ENCODE data around the gene UMPS. TPM values are rescaled to one million over a fixed set of nuclear protein-coding genes. Genes with fewer than 3 reads are reported as not detected.

The UMPS gene
- total RNA-seq, 1 experiment from 2014 or later = 61.8 TPM

GRCh38 chr3:124684459-124684858, 45.8 kb upstream of the UMPS start:
- intact Hi-C loops (cut with micrococcal nuclease; ENCODE audit: unreplicated experiment) = no loop called here
- no peak overlapping the region for H3K27ac ChIP-seq
- no peak overlapping the region for H3K4me2 ChIP-seq
- BruUV-seq (replicated peaks) = no TSS peak
- no peaks in the 10 kb centered on the region for H3K4me1 ChIP-seq (replicated peaks; ENCODE audit: insufficient read depth)
- TF ChIP-seq CTCF (conservative IDR thresholded peaks at IDR 0.05) (no peak), EZH2 (IDR thresholded peaks at IDR 0.05; ENCODE audit: low read depth) (no peak)
- no peaks in the 10 kb centered on the region for H3K79me2 ChIP-seq (ENCODE audit: low read depth)
- POLR2A ChIA-PET (ENCODE audit: unreplicated experiment) = interaction anchor here (0.5 kb wide), 1 partner anchor 199 kb away, joined by 4 read pairs; no protein-coding TSS in a partner anchor
- no peaks in the 10 kb centered on the region for H3K9me3 ChIP-seq (ENCODE audit: insufficient read depth, low read depth)
- H3K27me3 ChIP-seq (ENCODE audit: insufficient read depth, low read depth) = peaks cover 9% of the 10 kb centered on the region; the same call in 1 of the 2 replicates
- H2AFZ ChIP-seq = no peak overlapping the region
- no peak for DNase-seq
- H4K20me1 ChIP-seq (ENCODE audit: insufficient read depth) = no peaks in the 10 kb centered on the region
- H3K36me3 ChIP-seq (ENCODE audit: low read depth) = no peaks in the 10 kb centered on the region
- no peaks in the 10 kb centered on the region for H3F3A ChIP-seq (ENCODE audit: insufficient read depth, low read depth)
- H3K4me3 ChIP-seq = no peak overlapping the region
- CTCF ChIA-PET = no interaction called here
- no peaks in the 10 kb centered on the region for H3K9me2 ChIP-seq (ENCODE audit: insufficient read depth)

GRCh38 chr3:124685067-124685466, 45.2 kb upstream of the UMPS start:
- Histone ChIP-seq H3K79me2 (ENCODE audit: low read depth) (no peaks in the 10 kb centered on the region), H3K4me3 (no peak overlapping the region), H3K36me3 (ENCODE audit: low read depth) (no peaks in the 10 kb centered on the region), H3K4me1 (replicated peaks; ENCODE audit: insufficient read depth) (no peaks in the 10 kb centered on the region), H3K9me2 (ENCODE audit: insufficient read depth) (no peaks in the 10 kb centered on the region), H3K4me2 (no peak overlapping the region), H3F3A (ENCODE audit: insufficient read depth, low read depth) (no peaks in the 10 kb centered on the region), H3K27ac (no peak overlapping the region), H2AFZ (no peak overlapping the region), H4K20me1 (ENCODE audit: insufficient read depth) (no peaks in the 10 kb centered on the region), H3K9me3 (ENCODE audit: insufficient read depth, low read depth) (no peaks in the 10 kb centered on the region), H3K27me3 (ENCODE audit: insufficient read depth, low read depth) (peaks cover 6% of the 10 kb centered on the region; the same call in 1 of the 2 replicates)
- no peak for DNase-seq
- intact Hi-C loops (cut with micrococcal nuclease; ENCODE audit: unreplicated experiment) = loop anchor here (5.0 kb wide), 3 partner anchors 103 to 897 kb away; no protein-coding TSS in a partner anchor
- TF ChIP-seq CTCF (conservative IDR thresholded peaks at IDR 0.05) (no peak), EZH2 (IDR thresholded peaks at IDR 0.05; ENCODE audit: low read depth) (no peak)
- ChIA-PET POLR2A (ENCODE audit: unreplicated experiment) (no interaction called here), CTCF (interaction anchor here (0.5 to 0.6 kb wide), 2 partner anchors 66 to 119 kb away, joined by 3 to 5 read pairs; no protein-coding TSS in a partner anchor)
- no TSS peak for BruUV-seq (replicated peaks)

GRCh38 chr3:124685481-124685880, 44.8 kb upstream of the UMPS start:
- H3K79me2 ChIP-seq (ENCODE audit: low read depth) = no peaks in the 10 kb centered on the region
- ChIA-PET POLR2A (ENCODE audit: unreplicated experiment) (interaction anchor here (0.6 kb wide), 1 partner anchor 44 kb away, joined by 13 read pairs; no protein-coding TSS in a partner anchor), CTCF (interaction anchor here (0.5 to 0.6 kb wide), 3 partner anchors 66 to 120 kb away, joined by 3 to 5 read pairs (median 4); no protein-coding TSS in a partner anchor)
- no peak for DNase-seq
- H3F3A ChIP-seq (ENCODE audit: insufficient read depth, low read depth) = no peaks in the 10 kb centered on the region
- H3K4me1 ChIP-seq (replicated peaks; ENCODE audit: insufficient read depth) = no peaks in the 10 kb centered on the region
- TF ChIP-seq EZH2 (IDR thresholded peaks at IDR 0.05; ENCODE audit: low read depth) (no peak), CTCF (conservative IDR thresholded peaks at IDR 0.05) (no peak)
- H3K36me3 ChIP-seq (ENCODE audit: low read depth) = no peaks in the 10 kb centered on the region
- no peak overlapping the region for H3K4me2 ChIP-seq
- no peaks in the 10 kb centered on the region for H3K9me3 ChIP-seq (ENCODE audit: insufficient read depth, low read depth)
- no peak overlapping the region for H3K4me3 ChIP-seq
- H3K9me2 ChIP-seq (ENCODE audit: insufficient read depth) = no peaks in the 10 kb centered on the region
- H4K20me1 ChIP-seq (ENCODE audit: insufficient read depth) = no peaks in the 10 kb centered on the region
- H3K27ac ChIP-seq = no peak overlapping the region
- BruUV-seq (replicated peaks) = no TSS peak
- intact Hi-C loops (cut with micrococcal nuclease; ENCODE audit: unreplicated experiment) = loop anchor here (5.0 kb wide), 3 partner anchors 103 to 897 kb away; no protein-coding TSS in a partner anchor
- H3K27me3 ChIP-seq (ENCODE audit: insufficient read depth, low read depth) = peaks cover 5% of the 10 kb centered on the region; the same call in 1 of the 2 replicates
- no peak overlapping the region for H2AFZ ChIP-seq

Measured in PC-9 (cell line).